Esophagus muscularis mucosa (tissue), 4 donors: ENCODE data around the gene PDZRN3. TPM values are rescaled to one million over a fixed set of nuclear protein-coding genes. Genes with fewer than 3 reads are reported as not detected.
A peak's percentile ranks its signal among the peaks of the same experiment; 100 is the strongest.

ENCODE experiments used
- DNase-seq: peaks from one replicate; pipeline ENCODE4 v3.0.0-alpha.2; 2017; ENCODE audit errors: extremely low spot score
- H3K27ac ChIP-seq, 4 donors: fragments of 200-600 bp; sonication (generic); replicated peaks in 1 of 4; 1 replicate in 3 of 4; 2 replicates in 1 of 4; pipeline ENCODE4 v1.5.1; 2016 to 2019; ENCODE audit warnings: mild to moderate bottlenecking in 1 of 4
- H3K27me3 ChIP-seq, 4 donors: fragments of 200-600 bp; sonication (generic); one replicate each; pipeline versions ENCODE4 v1.5.1 to v1.6.0; 2016 to 2019
- H3K36me3 ChIP-seq, 4 donors: fragments of 200-600 bp; sonication (generic); one replicate each; pipeline ENCODE4 v1.5.1; 2016 to 2019
- H3K4me1 ChIP-seq, 4 donors: fragments of 200-600 bp; sonication (generic); one replicate each; pipeline ENCODE4 v1.5.1; 2016 to 2019
- H3K4me3 ChIP-seq, 4 donors: fragments of 200-600 bp; sonication (generic); 1 replicate in 2 of 4; 2 replicates in 2 of 4; pipeline ENCODE4 v1.5.1; 2016 to 2019; ENCODE audit warnings: mild to moderate bottlenecking in 4 of 4, moderate library complexity in 1 of 4
- H3K9me3 ChIP-seq, 4 donors: fragments of 200-600 bp; sonication (generic); 1 replicate in 3 of 4; 2 replicates in 1 of 4; pipeline ENCODE4 v1.5.1; 2016 to 2019
- CTCF ChIP-seq, 3 experiments: fragments of 200-600 bp in 2 of 3; fragments of 450-650 bp in 1 of 3; sonication (generic) in 2 of 3; IDR thresholded peaks; one replicate each; pipeline ENCODE4 v1.5.1; 2017 to 2019; ENCODE audit warnings: antibody characterized with exemption in 3 of 3, mild to moderate bottlenecking in 2 of 3, moderate library complexity in 1 of 3
- EP300 ChIP-seq: sonication (generic); formaldehyde crosslinking; IDR thresholded peaks from one replicate; pipeline ENCODE4 v1.6.1; 2017; ENCODE audit warnings: antibody characterized with exemption
- POLR2A ChIP-seq: fragments of 450-650 bp; IDR thresholded peaks from one replicate; pipeline ENCODE4 v1.6.1; 2017; ENCODE audit warnings: antibody characterized with exemption, moderate library complexity, mild to moderate bottlenecking, low read depth
- POLR2AphosphoS5 ChIP-seq, 2 donors: sonication (generic); formaldehyde crosslinking; IDR thresholded peaks; one replicate each; pipeline ENCODE4 v1.6.1; 2017; ENCODE audit warnings: antibody characterized with exemption in 2 of 2
- WGBS: methylation state at CpG from one replicate; pipeline ENCODE4 v1.1.5; 2018; 5-methylcytosine and 5-hydroxymethylcytosine counted together
- intact Hi-C: fragments of 100-400 bp; cut with DNase I; formaldehyde crosslinking; loops from one replicate; pipeline ENCODE4 v1.15.1; 2023
- total RNA-seq, 4 donors: library from RNA; depleted of rRNA; stranded (reverse); fragments of >200 nt; gene quantifications; one replicate each; pipeline versions ENCODE4 v1.1.0 to v1.2.1, GENCODE V29; 2016

Gene PDZRN3
- total RNA-seq, 4 donors from 2014 or later: 149 to 314 (median 220) TPM

GRCh38 chr3:73471986-73472787 is 152.6 kb downstream of the PDZRN3 start:
- no peak for TF ChIP-seq EP300
- TF ChIP-seq POLR2AphosphoS5 (IDR thresholded peaks at IDR 0.05): no peak
- TF ChIP-seq POLR2A: no peak
- no peak for TF ChIP-seq CTCF (IDR thresholded peaks at IDR 0.05)
- no peaks in the 10 kb centered on the region for H3K27me3 ChIP-seq
- no peak overlapping the region for H3K4me3 ChIP-seq
- no peaks in the 10 kb centered on the region for H3K36me3 ChIP-seq
- peaks cover 36 to 55% (median 49%) of the 10 kb centered on the region in 4 donors for H3K4me1 ChIP-seq
- no peaks in the 10 kb centered on the region for H3K9me3 ChIP-seq
- DNase-seq: no peak
- intact Hi-C loops: no loop called here
- H3K27ac ChIP-seq: no peak overlapping the region
- 64% methylated on average over 8 of the region's 8 CpGs for WGBS

DNA sequence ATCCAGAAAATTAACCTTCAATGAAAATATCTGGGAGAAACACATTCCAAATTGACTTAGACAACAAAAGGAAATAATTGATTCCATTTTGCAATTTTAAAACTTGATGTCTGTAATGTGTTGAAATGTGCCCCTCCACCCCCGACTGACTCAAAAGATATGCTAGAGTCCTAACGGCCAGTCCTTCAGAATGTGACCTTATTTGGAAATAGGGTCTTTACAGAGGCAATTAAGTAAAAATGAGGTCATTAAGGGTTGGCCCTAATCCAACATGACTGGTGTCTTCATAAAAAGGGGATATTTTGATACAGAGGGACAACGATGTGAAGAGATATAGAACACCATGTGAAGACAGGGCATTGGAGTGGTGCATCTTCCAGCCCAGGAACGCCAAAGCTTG is 153.9 kb downstream of the PDZRN3 start:
- Histone ChIP-seq H3K27ac (peak overlapping the region in 1 of 4 donors; percentile 2), H3K4me1 (peaks cover 40 to 56% (median 52%) of the 10 kb centered on the region in 4 donors), H3K36me3 (no peaks in the 10 kb centered on the region), H3K9me3 (no peaks in the 10 kb centered on the region), H3K27me3 (no peaks in the 10 kb centered on the region), H3K4me3 (no peak overlapping the region)
- DNase-seq: no peak
- TF ChIP-seq POLR2AphosphoS5 (IDR thresholded peaks at IDR 0.05) (no peak), CTCF (IDR thresholded peaks at IDR 0.05) (no peak), EP300 (no peak), POLR2A (no peak)
- WGBS: 81% methylated on average over 4 of the region's 4 CpGs
- intact Hi-C loops: no loop called here

GRCh38 chr3:73469331-73469730 is 155.4 kb downstream of the PDZRN3 start:
- 87% methylated on average over 9 of the region's 9 CpGs for WGBS
- TF ChIP-seq EP300 (no peak), POLR2AphosphoS5 (IDR thresholded peaks at IDR 0.05) (no peak), POLR2A (no peak), CTCF (IDR thresholded peaks at IDR 0.05) (no peak)
- Histone ChIP-seq H3K27me3 (no peaks in the 10 kb centered on the region), H3K36me3 (no peaks in the 10 kb centered on the region), H3K4me3 (no peak overlapping the region), H3K4me1 (peaks cover 38 to 54% (median 46%) of the 10 kb centered on the region in 4 donors), H3K27ac (no peak overlapping the region), H3K9me3 (no peaks in the 10 kb centered on the region)
- DNase-seq: no peak
- intact Hi-C loops: no loop called here

- 91% methylated on average over 3 of the region's 3 CpGs for WGBS
Observed at GRCh38 chr3:73467211-73467610, 157.5 kb downstream of the PDZRN3 start.

More at GRCh38 chr3:73467211-73467610, 157.5 kb downstream of the PDZRN3 start:
- H3K27ac ChIP-seq: no peak overlapping the region
- H3K27me3 ChIP-seq: no peaks in the 10 kb centered on the region
- H3K4me1 ChIP-seq: peaks cover 23 to 48% (median 36%) of the 10 kb centered on the region in 4 donors
- intact Hi-C loops: no loop called here
- TF ChIP-seq EP300 (no peak), POLR2A (no peak), POLR2AphosphoS5 (IDR thresholded peaks at IDR 0.05) (no peak), CTCF (IDR thresholded peaks at IDR 0.05) (no peak)
- H3K4me3 ChIP-seq: no peak overlapping the region
- H3K36me3 ChIP-seq: no peaks in the 10 kb centered on the region
- H3K9me3 ChIP-seq: no peaks in the 10 kb centered on the region
- DNase-seq: no peak
